HEK293 (cell line): Measurements from ENCODE around the gene RAX2.
A peak's percentile ranks its signal among the peaks of the same experiment; 100 is the strongest.

Experiments used
- CTCF ChIA-PET: fragments of 350-600 bp; formaldehyde crosslinking; extraction: SDS; loops from one replicate; lab custom pipeline; 2021; ENCODE audit warnings: antibody characterized with exemption; lab: Yijun Ruan, JAX
- POLR2A ChIA-PET: fragments of 300-600 bp; formaldehyde crosslinking; extraction: SDS; loops from one replicate; lab custom pipeline; 2020; ENCODE audit warnings: antibody characterized with exemption, inconsistent platforms; lab: Yijun Ruan, JAX
- H3K27ac ChIP-seq: fragments of 200-500 bp; sonication (Bioruptor generic); 2 replicates; pipeline ENCODE4 v1.5.1; 2014; ENCODE audit warnings: low read depth, low read length, control low read depth, inconsistent platforms; ENCODE audit errors: extremely low read depth
- H3K36me3 ChIP-seq, 2 experiments: fragments of 200-500 bp in 1 of 2; sonication (Bioruptor generic) in 1 of 2; 1 replicate in 1 of 2; 2 replicates in 1 of 2; pipeline ENCODE4 v1.5.1; 2014 to 2017; ENCODE audit warnings: inconsistent platforms in 2 of 2, low read length in 2 of 2; ENCODE audit not compliant: control insufficient read depth in 2 of 2, insufficient read depth in 1 of 2
- H3K4me1 ChIP-seq: fragments of 200-500 bp; sonication (Bioruptor generic); 2 replicates; pipeline ENCODE4 v1.5.1; 2014; ENCODE audit warnings: mild to moderate bottlenecking, low read length, inconsistent platforms; ENCODE audit not compliant: control insufficient read depth, insufficient read depth
- H3K4me3 ChIP-seq: 2 replicates; pipeline ENCODE4 v1.5.1; 2011; ENCODE audit warnings: low read depth, mild to moderate bottlenecking, control low read depth, low read length, moderate library complexity
- H3K9me3 ChIP-seq: fragments of 200-500 bp; sonication (Bioruptor generic); 2 replicates; pipeline ENCODE4 v1.5.1; 2014; ENCODE audit warnings: low read depth, low read length, inconsistent platforms; ENCODE audit not compliant: control insufficient read depth, insufficient read depth
- EGR2 ChIP-seq: fragments of 450-650 bp; formaldehyde crosslinking; IDR thresholded peaks from 2 replicates; pipeline ENCODE4 v1.5.1; 2016; ENCODE audit warnings: low read depth, missing biosample characterization, missing genetic modification characterization
- GLI2 ChIP-seq: fragments of 450-650 bp; formaldehyde crosslinking; IDR thresholded peaks from 2 replicates; pipeline ENCODE4; 2017; ENCODE audit warnings: missing biosample characterization, missing genetic modification characterization, low read depth, borderline replicate concordance
- GLIS2 ChIP-seq: fragments of 450-650 bp; formaldehyde crosslinking; IDR thresholded peaks from 2 replicates; pipeline ENCODE4 v1.5.1; 2016; ENCODE audit warnings: missing biosample characterization, missing genetic modification characterization
- HIC1 ChIP-seq: fragments of 450-650 bp; formaldehyde crosslinking; IDR thresholded peaks from 2 replicates; pipeline ENCODE4 v1.5.1; 2016; ENCODE audit warnings: missing biosample characterization, missing genetic modification characterization
- MZF1 ChIP-seq: fragments of 450-650 bp; formaldehyde crosslinking; IDR thresholded peaks from 2 replicates; pipeline ENCODE4 v1.5.1; 2017; ENCODE audit warnings: missing biosample characterization, missing genetic modification characterization, borderline replicate concordance
- PATZ1 ChIP-seq: fragments of 450-650 bp; formaldehyde crosslinking; IDR thresholded peaks from 2 replicates; pipeline ENCODE4 v1.5.1; 2016; ENCODE audit warnings: missing biosample characterization, missing genetic modification characterization
- TCF7L2 ChIP-seq: IDR thresholded peaks from 2 replicates; pipeline ENCODE4 v1.6.1; 2011; ENCODE audit warnings: low read depth, mild to moderate bottlenecking, inconsistent platforms, low read length, moderate library complexity, borderline replicate concordance
- ZBTB10 ChIP-seq: fragments of 450-650 bp; formaldehyde crosslinking; IDR thresholded peaks from 2 replicates; pipeline ENCODE4 v1.5.1; 2016; ENCODE audit warnings: missing biosample characterization, missing genetic modification characterization
- ZBTB20 ChIP-seq: fragments of 450-650 bp; formaldehyde crosslinking; IDR thresholded peaks from 2 replicates; pipeline ENCODE4 v1.5.1; 2016; ENCODE audit warnings: missing biosample characterization, missing genetic modification characterization
- ZBTB6 ChIP-seq: fragments of 450-650 bp; formaldehyde crosslinking; IDR thresholded peaks from 2 replicates; pipeline ENCODE4 v1.5.1; 2017; ENCODE audit warnings: missing biosample characterization, missing genetic modification characterization
- ZBTB8A ChIP-seq: fragments of 450-650 bp; formaldehyde crosslinking; IDR thresholded peaks from 2 replicates; pipeline ENCODE4 v1.5.1; 2016; ENCODE audit warnings: missing biosample characterization, missing genetic modification characterization
- ZFHX2 ChIP-seq: fragments of 450-650 bp; formaldehyde crosslinking; conservative IDR thresholded peaks from 2 replicates; pipeline ENCODE4 v1.5.1; 2016; ENCODE audit warnings: missing biosample characterization, missing genetic modification characterization
- ZIC2 ChIP-seq: fragments of 450-650 bp; formaldehyde crosslinking; IDR thresholded peaks from 2 replicates; pipeline ENCODE4 v1.5.1; 2016; ENCODE audit warnings: missing biosample characterization, missing genetic modification characterization
- ZNF148 ChIP-seq: fragments of 450-650 bp; formaldehyde crosslinking; IDR thresholded peaks from 2 replicates; pipeline ENCODE4 v1.5.0; 2017; ENCODE audit warnings: missing biosample characterization, missing genetic modification characterization, borderline replicate concordance
- ZNF16 ChIP-seq: fragments of 450-650 bp; formaldehyde crosslinking; IDR thresholded peaks from 2 replicates; pipeline ENCODE4 v1.5.1; 2016; ENCODE audit warnings: low read depth, missing biosample characterization, missing genetic modification characterization
- ZNF394 ChIP-seq: fragments of 450-650 bp; formaldehyde crosslinking; IDR thresholded peaks from 2 replicates; pipeline ENCODE4 v1.5.1; 2016; ENCODE audit warnings: missing biosample characterization, missing genetic modification characterization, mild to moderate bottlenecking, moderate library complexity, borderline replicate concordance
- ZSCAN5A ChIP-seq: fragments of 450-650 bp; formaldehyde crosslinking; IDR thresholded peaks from 2 replicates; pipeline ENCODE4 v1.5.1; 2016; ENCODE audit warnings: missing biosample characterization, missing genetic modification characterization

The RAX2 gene

GRCh38 chr19:3771906-3772455, at the start of gene RAX2:
Gene RAX2, minus strand, starts transcription at chr19:3772228. Its CDS starts 486 bp downstream, at chr19:3771742.
- TF ChIP-seq ZBTB6 (no peak), PATZ1 (tag by site-specific recombination) (peak; percentile 69), ZFHX2 (tag by site-specific recombination) (peak; percentile 93), GLIS2 (tag by site-specific recombination) (peak; percentile 49), ZNF148 (tag by site-specific recombination) (no peak), EGR2 (tag by site-specific recombination) (peak; percentile 95), ZIC2 (tag by site-specific recombination) (peak; percentile 46; the same call in 1 of the 2 replicates), ZNF16 (no peak)
- Histone ChIP-seq H3K4me1 (no peaks in the 10 kb centered on the region), H3K36me3 (peaks cover 0 to 8% of the 10 kb centered on the region in 2 experiments; a peak in 2 of 3 replicates), H3K4me3 (no peak within 1 kb of the TSS), H3K27ac (no peak within 1 kb of the TSS), H3K9me3 (no peaks in the 10 kb centered on the region)
- CTCF ChIA-PET: interaction anchor here (0.6 kb wide), 1 partner anchor 553 kb away, joined by 3 read pairs; no protein-coding TSS in a partner anchor
- POLR2A ChIA-PET: interaction anchor here (0.6 to 1.6 kb wide), 2 partner anchors 9 to 265 kb away, joined by 7 to 8 read pairs; no protein-coding TSS in a partner anchor

GRCh38 chr19:3821156-3821555, 49.1 kb upstream of the RAX2 start:
- Histone ChIP-seq H3K4me1 (no peaks in the 10 kb centered on the region), H3K27ac (no peak overlapping the region), H3K9me3 (no peaks in the 10 kb centered on the region), H3K36me3 (no peaks in the 10 kb centered on the region), H3K4me3 (no peak overlapping the region)
- POLR2A ChIA-PET: interaction anchor here (1.3 kb wide), 1 partner anchor 59 kb away, joined by 5 read pairs; the partner anchor contains the start of gene MRPL54
- TF ChIP-seq HIC1 (tag by site-specific recombination): peak; percentile 58
- TF ChIP-seq GLI2 (tag by site-specific recombination): no peak
- TF ChIP-seq, all 188 proteins: peak for 1
- CTCF ChIA-PET: interaction anchor here (0.7 to 2.1 kb wide), 5 partner anchors 9 to 59 kb away, joined by 3 to 16 read pairs (median 9); partner anchors contain the start of gene MRPL54

GRCh38 chr19:3819989-3820388, 48.0 kb upstream of the RAX2 start:
- no peaks in the 10 kb centered on the region for H3K36me3 ChIP-seq
- no peak overlapping the region for H3K4me3 ChIP-seq
- H3K9me3 ChIP-seq: no peaks in the 10 kb centered on the region
- CTCF ChIA-PET: no interaction called here
- H3K4me1 ChIP-seq: no peaks in the 10 kb centered on the region
- POLR2A ChIA-PET: no interaction called here
- H3K27ac ChIP-seq: no peak overlapping the region
- TF ChIP-seq ZBTB8A (tag by site-specific recombination): no peak
- TF ChIP-seq ZBTB20 (tag by site-specific recombination): no peak
- no peak for TF ChIP-seq ZBTB10 (tag by site-specific recombination)
- no peak for TF ChIP-seq MZF1 (tag by site-specific recombination)
- no peak for TF ChIP-seq TCF7L2
- TF ChIP-seq ZSCAN5A: no peak
- TF ChIP-seq ZNF394 (tag by site-specific recombination): no peak
